Measurements from ENCODE around the gene UBP1.
A peak's percentile ranks its signal among the peaks of the same experiment; 100 is the strongest.
"Not testable (repeated sequence)": the region's sequence is repeated elsewhere in the genome, so short reads cannot be mapped to it uniquely, and the experiment has no call there.

Gene UBP1

DNA sequence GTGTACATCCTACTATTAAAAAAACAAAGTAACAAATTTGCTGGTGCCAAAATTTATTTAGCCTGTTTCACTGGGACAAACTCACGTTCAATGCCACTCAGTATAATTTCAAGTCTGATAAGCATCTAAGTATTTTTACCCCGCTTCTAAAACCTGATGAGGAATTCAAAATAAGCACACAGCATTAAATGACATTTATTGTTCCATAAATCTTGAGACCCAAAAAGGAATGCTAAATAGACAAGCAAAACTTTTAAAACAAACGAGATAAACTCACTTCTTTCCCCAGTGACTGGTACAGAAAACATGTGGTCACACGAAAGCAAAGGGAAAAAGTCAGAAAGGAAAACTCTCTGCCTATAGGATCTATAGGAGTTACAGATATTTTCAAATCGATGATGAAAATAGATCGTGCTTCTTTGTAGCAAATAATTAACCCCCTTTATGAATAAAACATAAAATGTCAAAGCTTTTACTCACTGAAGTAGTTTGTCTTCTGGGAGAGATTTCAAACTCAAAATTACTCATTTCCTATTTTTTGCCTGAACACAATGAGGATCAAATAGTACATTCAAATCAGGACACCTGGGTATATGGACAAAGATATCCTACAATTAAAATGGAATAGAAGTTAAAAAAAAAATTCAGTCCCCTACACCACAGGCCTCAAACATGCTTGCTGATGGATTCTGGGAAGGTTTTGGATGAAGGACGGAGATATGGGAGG is 51.7 kb downstream of the UBP1 start:
- no peak for DNase-seq

DNA sequence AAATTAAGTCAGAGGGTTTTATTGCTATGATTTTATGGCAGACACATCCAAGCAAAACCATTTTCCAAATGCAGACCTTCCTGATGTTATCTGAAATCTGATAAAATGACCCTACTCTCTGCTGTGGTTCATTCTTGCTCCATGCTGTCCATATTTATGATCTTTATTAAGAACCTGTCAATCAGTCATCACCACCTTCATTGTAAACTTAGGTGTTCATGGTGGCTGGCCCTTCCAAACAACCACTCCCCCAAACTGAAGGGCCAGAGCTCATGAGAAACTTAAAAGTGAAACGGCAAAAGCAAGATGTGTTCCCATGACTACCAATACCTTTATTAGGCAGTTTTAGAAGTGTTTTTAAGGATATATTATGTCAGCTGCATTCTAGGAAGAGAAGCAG is 53.6 kb downstream of the UBP1 start:
- DNase-seq = no peak

DNA sequence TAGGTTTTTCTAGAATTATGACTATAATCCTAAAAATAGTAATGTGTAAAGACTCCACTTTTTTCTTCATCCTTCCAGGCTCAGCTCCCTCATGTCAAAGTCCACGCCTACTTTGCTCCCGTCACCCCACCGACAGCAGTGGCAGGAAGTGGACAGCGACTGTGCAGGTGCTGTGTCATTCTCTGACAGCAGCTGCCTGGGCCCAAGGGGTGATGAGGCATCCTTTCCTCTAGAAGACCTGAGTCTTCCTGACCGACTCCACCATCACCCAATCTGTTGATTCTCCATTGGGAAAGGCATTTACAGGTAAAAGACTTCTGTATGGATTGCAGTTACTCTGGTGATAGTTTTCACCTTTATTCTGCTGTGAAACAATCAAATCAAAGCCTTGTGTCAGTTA is 54.8 kb downstream of the UBP1 start:
- DNase-seq = no peak

- DNase-seq = no peak
These were observed 56.3 kb downstream of the UBP1 start for GRCh38 chr3:33383951-33384350.

GRCh38 chr3:33380653-33381052 is 59.6 kb downstream of the UBP1 start:
- no peak for DNase-seq

GRCh38 chr3:33377931-33378330 is 62.3 kb downstream of the UBP1 start:
- DNase-seq = no peak

- no peak for DNase-seq
These were observed 62.7 kb downstream of the UBP1 start for GRCh38 chr3:33377489-33377888.

GRCh38 chr3:33373082-33373437 is 67.1 kb downstream of the UBP1 start:
- DNase-seq = no peak

GRCh38 chr3:33372218-33373081 is 67.8 kb downstream of the UBP1 start:
- peak; percentile 36 for DNase-seq

DNA sequence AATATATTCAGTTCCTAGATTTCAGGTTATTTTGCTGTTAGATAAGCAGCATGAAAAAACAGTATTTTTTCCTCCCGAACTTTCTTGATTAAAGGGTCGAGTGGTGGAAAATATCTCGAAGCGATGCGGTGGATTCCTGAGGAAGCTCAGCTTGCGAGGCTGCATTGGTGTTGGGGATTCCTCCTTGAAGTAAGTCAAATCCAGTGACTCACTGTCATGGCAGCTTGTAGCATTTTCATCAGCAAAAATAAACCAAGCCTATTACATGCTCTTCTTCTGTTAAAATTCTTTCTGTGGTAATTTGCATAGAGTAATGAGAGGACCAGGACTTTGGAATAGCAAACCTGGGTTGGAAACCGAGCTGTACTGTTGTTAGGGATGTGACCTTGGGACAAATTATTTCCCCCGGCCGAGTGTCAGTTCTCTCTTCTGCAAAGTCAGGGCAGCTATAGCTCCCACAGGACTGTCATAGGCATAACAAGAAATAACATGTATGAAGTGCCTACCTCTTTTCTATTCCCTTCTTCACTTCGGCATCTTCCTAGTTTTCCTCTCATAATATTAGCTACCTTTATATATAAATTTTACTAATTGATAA is 75.6 kb downstream of the UBP1 start:
- DNase-seq = no peak

GRCh38 chr3:33364060-33364459 is 76.1 kb downstream of the UBP1 start:
- DNase-seq = no peak

GRCh38 chr3:33363113-33363800 is 76.9 kb downstream of the UBP1 start:
- no peak for DNase-seq

DNA sequence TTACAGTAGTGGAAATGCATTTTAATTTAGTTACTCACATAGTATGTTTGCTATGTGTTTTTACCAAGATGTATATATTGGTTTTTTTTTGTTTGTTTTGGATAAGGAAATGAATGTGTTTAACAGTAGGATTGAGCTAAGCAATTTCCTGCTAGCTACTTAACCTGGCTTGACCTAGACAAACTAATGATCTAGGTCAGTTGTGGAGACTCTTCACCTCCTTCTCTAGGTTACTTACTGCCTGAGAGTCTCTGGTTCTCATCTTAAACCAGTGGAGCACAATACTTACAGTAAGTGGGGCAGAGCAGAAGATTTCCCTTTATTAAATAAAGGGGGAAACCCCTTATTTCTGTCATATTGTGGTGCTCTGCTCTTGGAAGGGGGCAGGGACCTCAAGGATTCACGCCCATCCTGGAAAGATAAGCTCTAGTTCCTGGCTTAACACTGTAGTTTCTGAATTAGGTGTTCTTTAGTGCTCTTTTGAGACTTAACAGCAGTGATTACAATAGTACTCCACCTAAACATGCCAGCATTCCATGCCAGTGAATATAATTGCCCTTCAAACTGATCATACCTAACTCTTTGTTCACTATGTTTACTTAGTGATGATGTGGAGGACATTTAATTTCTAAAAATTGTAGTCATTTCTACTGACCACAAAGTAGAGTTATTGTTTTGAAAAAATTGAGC is 79.9 kb downstream of the UBP1 start:
- no peak for DNase-seq

DNA sequence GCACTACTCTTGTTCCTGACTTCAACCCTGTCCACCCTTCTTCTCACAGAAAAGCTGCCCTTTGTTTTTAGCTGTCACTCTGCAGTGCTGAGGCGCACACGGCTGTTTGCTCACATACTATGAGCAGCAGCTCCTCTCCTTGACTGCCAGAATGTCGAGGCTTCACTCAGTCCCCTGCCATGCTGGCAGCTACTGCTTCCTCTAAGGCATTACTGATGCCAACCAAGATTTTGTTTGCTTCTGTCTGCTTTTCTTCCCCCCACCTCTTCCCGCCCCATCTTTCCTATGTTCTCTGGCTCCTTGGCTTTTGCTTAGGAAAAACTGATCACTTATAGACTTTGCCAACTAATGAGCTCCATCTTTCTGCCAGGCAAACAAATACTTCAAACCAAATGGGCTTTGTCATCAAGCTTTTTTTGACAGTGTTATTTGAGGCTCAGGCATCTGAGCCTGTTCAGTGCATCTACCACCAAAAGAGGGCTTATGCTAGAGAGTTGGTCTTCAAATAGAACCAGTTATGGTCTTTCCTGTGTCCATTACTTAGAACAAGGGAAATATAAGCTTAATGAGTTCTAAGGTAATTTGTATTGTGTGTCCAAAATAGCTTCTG is 81.9 kb downstream of the UBP1 start:
- DNase-seq = no peak

DNA sequence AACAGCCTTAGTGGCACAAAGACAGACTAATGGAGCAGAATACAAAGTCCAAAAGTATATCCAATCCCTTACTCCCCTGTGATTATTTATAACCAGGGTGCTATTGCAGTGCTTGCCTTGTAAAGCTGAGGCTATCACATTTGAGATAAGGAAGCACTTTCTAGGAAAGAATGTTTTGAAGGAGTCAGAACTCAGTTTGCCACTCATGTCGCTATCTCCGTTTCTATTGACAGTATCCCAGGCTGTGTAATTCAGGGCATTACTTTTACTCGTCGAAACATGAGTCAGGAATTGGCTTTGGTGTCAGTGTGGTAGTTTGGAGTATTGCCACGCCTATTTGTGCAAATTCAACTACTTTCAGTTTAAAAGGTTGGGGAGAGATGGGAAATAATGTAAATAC is 84.6 kb downstream of the UBP1 start:
- no peak for DNase-seq

DNA sequence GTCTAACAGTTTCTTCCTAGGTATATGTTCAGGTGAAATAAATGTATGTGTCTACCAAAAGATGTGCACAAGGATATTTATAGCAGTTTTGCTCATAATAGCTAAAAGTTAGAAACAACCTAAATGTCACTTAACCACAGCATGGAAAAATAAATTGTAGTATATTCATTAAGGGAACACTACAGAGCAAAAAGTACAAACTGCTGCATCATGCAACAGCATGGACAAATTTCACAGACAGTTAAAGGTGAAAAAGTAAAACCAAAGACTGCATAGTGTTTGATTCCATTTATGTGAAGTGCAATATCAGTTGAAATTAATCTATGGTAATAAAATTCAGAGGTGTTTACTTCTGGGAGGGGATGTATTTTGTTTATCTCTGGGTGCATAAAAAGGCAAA is 100.4 kb downstream of the UBP1 start:
- no peak for DNase-seq

- not testable (repeated sequence) for DNase-seq
These were observed 101.2 kb downstream of the UBP1 start for GRCh38 chr3:33338936-33339465.

All from SIG-M5 (cell line).